ENCODE results near the gene ZNF300.
"Not testable (repeated sequence)": the region's sequence is repeated elsewhere in the genome, so short reads cannot be mapped to it uniquely, and the experiment has no call there.

ZNF300 gene

DNA sequence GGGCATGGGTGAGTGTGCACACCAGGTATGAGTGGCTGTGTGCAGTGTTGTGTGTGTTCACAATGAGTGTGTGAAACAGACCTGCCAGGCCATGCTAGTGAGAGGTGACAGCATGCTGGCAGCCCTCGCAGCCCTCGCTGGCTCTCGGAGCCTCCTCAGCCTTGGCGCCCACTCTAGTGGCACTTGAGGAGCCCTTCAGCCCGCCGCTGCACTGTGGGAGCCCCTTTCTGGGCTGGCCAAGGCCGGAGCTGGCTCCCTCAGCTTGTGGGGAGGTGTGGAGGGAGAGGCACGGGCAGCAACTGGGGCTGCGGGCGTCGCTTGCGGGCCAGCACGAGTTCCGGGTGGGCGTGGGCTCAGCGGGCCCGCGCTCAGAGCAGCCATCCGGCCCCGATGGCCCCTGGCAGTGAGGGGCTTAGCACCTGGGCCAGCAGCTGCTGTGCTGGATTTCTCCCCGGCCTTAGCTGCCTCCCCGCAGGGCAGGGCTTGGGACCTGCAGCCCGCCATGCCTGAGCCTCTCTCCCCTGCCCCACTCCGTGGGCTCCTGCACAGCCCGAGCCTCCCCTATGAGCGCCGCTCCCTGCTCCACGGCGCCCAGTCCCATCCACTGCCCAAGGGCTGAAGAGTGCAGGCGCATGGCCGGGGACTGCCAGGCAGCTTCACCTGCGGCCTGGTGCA is 59.5 kb downstream of the ZNF300 start:
- not testable (repeated sequence) for DNase-seq (ENCODE audit: low read depth)
